Astrocyte of the hippocampus (primary cell): ENCODE data around the gene DPP6.
"Not testable (repeated sequence)": the region's sequence is repeated elsewhere in the genome, so short reads cannot be mapped to it uniquely, and the experiment has no call there.

Experiments
- DNase-seq: peaks from one replicate; pipeline ENCODE4 v3.0.0; 2011; ENCODE audit warnings: low read depth, low spot score

DPP6 gene

GRCh38 chr7:154651501-154651900 is 599.3 kb downstream of the DPP6 start:
- no peak for DNase-seq

- no peak for DNase-seq
Observed at GRCh38 chr7:154652564-154652963, 600.4 kb downstream of the DPP6 start.

- no peak for DNase-seq
Observed at GRCh38 chr7:154653281-154653680, 601.1 kb downstream of the DPP6 start.

- no peak for DNase-seq
Observed at GRCh38 chr7:154656618-154657017, 604.4 kb downstream of the DPP6 start.

- no peak for DNase-seq
Observed at GRCh38 chr7:154666768-154667167, 614.6 kb downstream of the DPP6 start.

GRCh38 chr7:154672659-154673415 is 620.6 kb downstream of the DPP6 start:
- no peak for DNase-seq

GRCh38 chr7:154674191-154674590 is 622.0 kb downstream of the DPP6 start:
- DNase-seq = no peak

- DNase-seq = no peak
Observed at GRCh38 chr7:154675560-154675959, 623.4 kb downstream of the DPP6 start.

- DNase-seq = not testable (repeated sequence)
Observed at GRCh38 chr7:154676033-154676421, 623.8 kb downstream of the DPP6 start.

- DNase-seq = no peak
Observed at GRCh38 chr7:154676422-154677073, 624.4 kb downstream of the DPP6 start.

GRCh38 chr7:154677454-154677853 is 625.3 kb downstream of the DPP6 start:
- DNase-seq = no peak

- DNase-seq = not testable (repeated sequence)
Observed at GRCh38 chr7:154678001-154678550, 625.9 kb downstream of the DPP6 start.

GRCh38 chr7:154679379-154680053 is 627.3 kb downstream of the DPP6 start:
- DNase-seq = no peak

GRCh38 chr7:154680894-154681659 is 628.9 kb downstream of the DPP6 start:
- DNase-seq = no peak

- DNase-seq = no peak
Observed at GRCh38 chr7:154682003-154682402, 629.8 kb downstream of the DPP6 start.

GRCh38 chr7:154684666-154685563 is 632.7 kb downstream of the DPP6 start:
- no peak for DNase-seq

- no peak for DNase-seq
Observed at GRCh38 chr7:154685564-154685901, 633.3 kb downstream of the DPP6 start.

- no peak for DNase-seq
Observed at GRCh38 chr7:154686305-154686704, 634.1 kb downstream of the DPP6 start.

GRCh38 chr7:154688952-154689351 is 636.8 kb downstream of the DPP6 start:
- DNase-seq = no peak

- no peak for DNase-seq
Observed at GRCh38 chr7:154690411-154690810, 638.2 kb downstream of the DPP6 start.

GRCh38 chr7:154693661-154694060 is 641.5 kb downstream of the DPP6 start:
- no peak for DNase-seq
